ENCODE results near the gene PFAS.
A peak's percentile ranks its signal among the peaks of the same experiment; 100 is the strongest.
"Not testable (repeated sequence)": the region's sequence is repeated elsewhere in the genome, so short reads cannot be mapped to it uniquely, and the experiment has no call there.

Gene PFAS

GRCh38 chr17:8237175-8237574 is 11.9 kb upstream of the PFAS start:
- no peak overlapping the region for H3K4me2 ChIP-seq (ENCODE audit: low read length)
- no peaks in the 10 kb centered on the region for H3K4me1 ChIP-seq (ENCODE audit: control insufficient read depth, insufficient read depth, low read length)
- H3K4me3 ChIP-seq (ENCODE audit: low read length): no peak overlapping the region
- no peak overlapping the region for H3K9ac ChIP-seq (ENCODE audit: low read depth, low read length)
- H3K9me3 ChIP-seq (replicated peaks; ENCODE audit: low read length): no peaks in the 10 kb centered on the region
- no peaks in the 10 kb centered on the region for H3K27me3 ChIP-seq (ENCODE audit: control insufficient read depth, insufficient read depth, low read length)
- peaks cover 43% of the 10 kb centered on the region for H3K36me3 ChIP-seq (ENCODE audit: insufficient read depth, low read length)

- H3K27me3 ChIP-seq (ENCODE audit: control insufficient read depth, insufficient read depth, low read length): no peaks in the 10 kb centered on the region
- H3K9me3 ChIP-seq (replicated peaks; ENCODE audit: low read length): no peaks in the 10 kb centered on the region
- no peaks in the 10 kb centered on the region for H3K4me1 ChIP-seq (ENCODE audit: control insufficient read depth, insufficient read depth, low read length)
- no peak overlapping the region for H3K4me2 ChIP-seq (ENCODE audit: low read length)
- no peak overlapping the region for H3K9ac ChIP-seq (ENCODE audit: low read depth, low read length)
- H3K4me3 ChIP-seq (ENCODE audit: low read length): no peak overlapping the region
- peaks cover 36% of the 10 kb centered on the region for H3K36me3 ChIP-seq (ENCODE audit: insufficient read depth, low read length)
Observed at GRCh38 chr17:8237886-8238285, 11.2 kb upstream of the PFAS start.

GRCh38 chr17:8243827-8244226 is 5.3 kb upstream of the PFAS start:
- H3K9me3 ChIP-seq (replicated peaks; ENCODE audit: low read length): no peaks in the 10 kb centered on the region
- no peaks in the 10 kb centered on the region for H3K27me3 ChIP-seq (ENCODE audit: control insufficient read depth, insufficient read depth, low read length)
- H3K4me2 ChIP-seq (ENCODE audit: low read length): no peak overlapping the region
- no peaks in the 10 kb centered on the region for H3K4me1 ChIP-seq (ENCODE audit: control insufficient read depth, insufficient read depth, low read length)
- H3K4me3 ChIP-seq (ENCODE audit: low read length): no peak overlapping the region
- H3K36me3 ChIP-seq (ENCODE audit: insufficient read depth, low read length): peaks cover 3% of the 10 kb centered on the region
- no peak overlapping the region for H3K9ac ChIP-seq (ENCODE audit: low read depth, low read length)

- no peak overlapping the region for H3K4me3 ChIP-seq (ENCODE audit: low read length)
- H3K36me3 ChIP-seq (ENCODE audit: insufficient read depth, low read length): peaks cover 2% of the 10 kb centered on the region
- H3K4me1 ChIP-seq (ENCODE audit: control insufficient read depth, insufficient read depth, low read length): peaks cover 1% of the 10 kb centered on the region
- no peaks in the 10 kb centered on the region for H3K27me3 ChIP-seq (ENCODE audit: control insufficient read depth, insufficient read depth, low read length)
- no peaks in the 10 kb centered on the region for H3K9me3 ChIP-seq (replicated peaks; ENCODE audit: low read length)
- H3K9ac ChIP-seq (ENCODE audit: low read depth, low read length): no peak overlapping the region
- H3K4me2 ChIP-seq (ENCODE audit: low read length): no peak overlapping the region
Observed at GRCh38 chr17:8244768-8245167, 4.3 kb upstream of the PFAS start.

- Histone ChIP-seq H3K4me3 (ENCODE audit: low read length) (peak overlapping the region; percentile 93), H3K4me2 (ENCODE audit: low read length) (peak overlapping the region; percentile 94), H3K27me3 (ENCODE audit: control insufficient read depth, insufficient read depth, low read length) (no peaks in the 10 kb centered on the region), H3K9me3 (replicated peaks; ENCODE audit: low read length) (no peaks in the 10 kb centered on the region), H3K4me1 (ENCODE audit: control insufficient read depth, insufficient read depth, low read length) (peaks cover 8% of the 10 kb centered on the region), H3K9ac (ENCODE audit: low read depth, low read length) (peak overlapping the region; percentile 92), H3K36me3 (ENCODE audit: insufficient read depth, low read length) (peaks cover 8% of the 10 kb centered on the region)
Observed at GRCh38 chr17:8249621-8250500, 772 bp downstream of the PFAS start.

GRCh38 chr17:8251411-8251810 is 2.3 kb downstream of the PFAS start:
- not testable (repeated sequence) for H3K4me1 ChIP-seq (ENCODE audit: control insufficient read depth, insufficient read depth, low read length); H3K4me3 ChIP-seq (ENCODE audit: low read length); H3K4me2 ChIP-seq (ENCODE audit: low read length); H3K9me3 ChIP-seq (replicated peaks; ENCODE audit: low read length); H3K9ac ChIP-seq (ENCODE audit: low read depth, low read length); H3K27me3 ChIP-seq (ENCODE audit: control insufficient read depth, insufficient read depth, low read length)
- peaks cover 16% of the 10 kb centered on the region for H3K36me3 ChIP-seq (ENCODE audit: insufficient read depth, low read length)

GRCh38 chr17:8253801-8254200 is 4.7 kb downstream of the PFAS start:
- Histone ChIP-seq H3K4me3 (ENCODE audit: low read length) (no peak overlapping the region), H3K9me3 (replicated peaks; ENCODE audit: low read length) (no peaks in the 10 kb centered on the region), H3K9ac (ENCODE audit: low read depth, low read length) (no peak overlapping the region), H3K27me3 (ENCODE audit: control insufficient read depth, insufficient read depth, low read length) (no peaks in the 10 kb centered on the region), H3K4me1 (ENCODE audit: control insufficient read depth, insufficient read depth, low read length) (peaks cover 8% of the 10 kb centered on the region), H3K4me2 (ENCODE audit: low read length) (no peak overlapping the region), H3K36me3 (ENCODE audit: insufficient read depth, low read length) (peaks cover 34% of the 10 kb centered on the region)

- H3K36me3 ChIP-seq (ENCODE audit: insufficient read depth, low read length): peaks cover 34% of the 10 kb centered on the region
- no peaks in the 10 kb centered on the region for H3K27me3 ChIP-seq (ENCODE audit: control insufficient read depth, insufficient read depth, low read length)
- H3K9me3 ChIP-seq (replicated peaks; ENCODE audit: low read length): no peaks in the 10 kb centered on the region
- H3K9ac ChIP-seq (ENCODE audit: low read depth, low read length): no peak overlapping the region
- no peak overlapping the region for H3K4me2 ChIP-seq (ENCODE audit: low read length)
- H3K4me1 ChIP-seq (ENCODE audit: control insufficient read depth, insufficient read depth, low read length): peaks cover 6% of the 10 kb centered on the region
- no peak overlapping the region for H3K4me3 ChIP-seq (ENCODE audit: low read length)
Observed at GRCh38 chr17:8254881-8255280, 5.8 kb downstream of the PFAS start.

GRCh38 chr17:8255499-8255898 is 6.4 kb downstream of the PFAS start:
- H3K36me3 ChIP-seq (ENCODE audit: insufficient read depth, low read length): peaks cover 39% of the 10 kb centered on the region
- H3K9ac ChIP-seq (ENCODE audit: low read depth, low read length): no peak overlapping the region
- H3K4me3 ChIP-seq (ENCODE audit: low read length): no peak overlapping the region
- H3K27me3 ChIP-seq (ENCODE audit: control insufficient read depth, insufficient read depth, low read length): no peaks in the 10 kb centered on the region
- no peaks in the 10 kb centered on the region for H3K4me1 ChIP-seq (ENCODE audit: control insufficient read depth, insufficient read depth, low read length)
- no peaks in the 10 kb centered on the region for H3K9me3 ChIP-seq (replicated peaks; ENCODE audit: low read length)
- H3K4me2 ChIP-seq (ENCODE audit: low read length): no peak overlapping the region

GRCh38 chr17:8256291-8256690 is 7.2 kb downstream of the PFAS start:
- H3K4me3 ChIP-seq (ENCODE audit: low read length): no peak overlapping the region
- H3K4me1 ChIP-seq (ENCODE audit: control insufficient read depth, insufficient read depth, low read length): no peaks in the 10 kb centered on the region
- H3K9me3 ChIP-seq (replicated peaks; ENCODE audit: low read length): no peaks in the 10 kb centered on the region
- H3K27me3 ChIP-seq (ENCODE audit: control insufficient read depth, insufficient read depth, low read length): no peaks in the 10 kb centered on the region
- H3K9ac ChIP-seq (ENCODE audit: low read depth, low read length): no peak overlapping the region
- H3K36me3 ChIP-seq (ENCODE audit: insufficient read depth, low read length): peaks cover 43% of the 10 kb centered on the region
- no peak overlapping the region for H3K4me2 ChIP-seq (ENCODE audit: low read length)

- Histone ChIP-seq H3K36me3 (ENCODE audit: insufficient read depth, low read length) (peaks cover 43% of the 10 kb centered on the region), H3K4me2 (ENCODE audit: low read length) (no peak overlapping the region), H3K4me1 (ENCODE audit: control insufficient read depth, insufficient read depth, low read length) (no peaks in the 10 kb centered on the region), H3K9me3 (replicated peaks; ENCODE audit: low read length) (no peaks in the 10 kb centered on the region), H3K27me3 (ENCODE audit: control insufficient read depth, insufficient read depth, low read length) (no peaks in the 10 kb centered on the region), H3K9ac (ENCODE audit: low read depth, low read length) (no peak overlapping the region), H3K4me3 (ENCODE audit: low read length) (no peak overlapping the region)
Observed at GRCh38 chr17:8256691-8257090, 7.6 kb downstream of the PFAS start.

GRCh38 chr17:8257801-8258200 is 8.7 kb downstream of the PFAS start:
- Histone ChIP-seq H3K4me2 (ENCODE audit: low read length) (no peak overlapping the region), H3K27me3 (ENCODE audit: control insufficient read depth, insufficient read depth, low read length) (no peaks in the 10 kb centered on the region), H3K9ac (ENCODE audit: low read depth, low read length) (no peak overlapping the region), H3K36me3 (ENCODE audit: insufficient read depth, low read length) (peaks cover 48% of the 10 kb centered on the region), H3K4me3 (ENCODE audit: low read length) (no peak overlapping the region), H3K4me1 (ENCODE audit: control insufficient read depth, insufficient read depth, low read length) (no peaks in the 10 kb centered on the region), H3K9me3 (replicated peaks; ENCODE audit: low read length) (no peaks in the 10 kb centered on the region)
